Neural crest cell (in vitro differentiated cells): ENCODE measurements around the gene GLS. TPM values are rescaled to one million over a fixed set of nuclear protein-coding genes. Genes with fewer than 3 reads are reported as not detected.

Experiments used
- DNase-seq: peaks from one replicate; pipeline ENCODE4 v3.0.0; 2021; ENCODE audit warnings: low read depth, mixed read lengths, low spot score
- H3K27ac Mint-ChIP-seq: one replicate; pipeline ENCODE4 v1.8.0; 2021; ENCODE audit warnings: mild to moderate bottlenecking, mixed read lengths; ENCODE audit not compliant: unreplicated experiment
- H3K27me3 Mint-ChIP-seq: 2 replicates; pipeline ENCODE4 v1.8.0; 2021; ENCODE audit warnings: low read depth, mild to moderate bottlenecking, mixed read lengths
- H3K36me3 Mint-ChIP-seq: 2 replicates; pipeline ENCODE4 v1.8.0; 2021; ENCODE audit warnings: low read depth, mild to moderate bottlenecking, mixed read lengths
- H3K4me1 Mint-ChIP-seq: 2 replicates; pipeline ENCODE4 v1.8.0; 2021; ENCODE audit warnings: mixed read lengths
- H3K4me3 Mint-ChIP-seq: one replicate; pipeline ENCODE4 v1.8.0; 2021; ENCODE audit warnings: mild to moderate bottlenecking, mixed read lengths
- H3K9me3 Mint-ChIP-seq: 2 replicates; pipeline ENCODE4 v1.8.0; 2021; ENCODE audit warnings: mixed read lengths
- CTCF ChIP-seq: fragments of 200-600 bp; sonication (generic); conservative IDR thresholded peaks from 2 replicates; pipeline ENCODE4 v1.5.0; 2021; ENCODE audit warnings: antibody characterized with exemption, mild to moderate bottlenecking
- total RNA-seq: library from RNA; stranded (reverse); gene quantifications from 2 replicates; pipeline ENCODE4 v1.2.1, GENCODE V29; 2021

Gene GLS
- total RNA-seq, 1 donor from 2014 or later, result 85.6 TPM

GRCh38 chr2:190842606-190843104 lies 38.0 kb upstream of the GLS start:
- DNase-seq, result no peak
- Mint-ChIP-seq H3K27ac (no peak overlapping the region), H3K27me3 (no peaks in the 10 kb centered on the region), H3K9me3 (no peaks in the 10 kb centered on the region), H3K4me3 (no peak overlapping the region), H3K36me3 (no peaks in the 10 kb centered on the region), H3K4me1 (peaks cover 1% of the 10 kb centered on the region)
- no peak for TF ChIP-seq CTCF

GRCh38 chr2:190843890-190844699 lies 36.5 kb upstream of the GLS start:
- Mint-ChIP-seq H3K4me1 (no peaks in the 10 kb centered on the region), H3K4me3 (no peak overlapping the region), H3K36me3 (no peaks in the 10 kb centered on the region), H3K27me3 (no peaks in the 10 kb centered on the region), H3K27ac (no peak overlapping the region), H3K9me3 (no peaks in the 10 kb centered on the region)
- TF ChIP-seq CTCF, result no peak
- DNase-seq, result no peak

GRCh38 chr2:190844700-190845401 lies 35.8 kb upstream of the GLS start:
- no peak overlapping the region for H3K27ac Mint-ChIP-seq
- TF ChIP-seq CTCF, result no peak

GRCh38 chr2:190846746-190847145 lies 33.9 kb upstream of the GLS start:
- Mint-ChIP-seq H3K27me3 (no peaks in the 10 kb centered on the region), H3K27ac (no peak overlapping the region), H3K4me1 (no peaks in the 10 kb centered on the region), H3K36me3 (no peaks in the 10 kb centered on the region), H3K9me3 (no peaks in the 10 kb centered on the region), H3K4me3 (no peak overlapping the region)
- TF ChIP-seq CTCF, result no peak
- no peak for DNase-seq

More at GRCh38 chr2:190844700-190845401, 35.8 kb upstream of the GLS start:
- DNase-seq, result no peak
- Mint-ChIP-seq H3K27me3 (no peaks in the 10 kb centered on the region), H3K4me1 (no peaks in the 10 kb centered on the region), H3K4me3 (no peak overlapping the region), H3K9me3 (no peaks in the 10 kb centered on the region), H3K36me3 (no peaks in the 10 kb centered on the region)

GRCh38 chr2:190847504-190848081 lies 33.0 kb upstream of the GLS start:
- Mint-ChIP-seq H3K36me3 (no peaks in the 10 kb centered on the region), H3K4me1 (no peaks in the 10 kb centered on the region), H3K27ac (no peak overlapping the region), H3K4me3 (no peak overlapping the region), H3K9me3 (no peaks in the 10 kb centered on the region), H3K27me3 (peaks cover 3% of the 10 kb centered on the region)
- DNase-seq, result no peak
- no peak for TF ChIP-seq CTCF
